Activated CD8-positive, alpha-beta memory T cell treated with anti-CD3 and anti-CD28 coated beads, Interleukin-2, amount 50 U/mL, for 24 hours (primary cell): Measurements from ENCODE around the gene GYS2.

ENCODE experiments used
- DNase-seq: peaks from one replicate; pipeline ENCODE4 v3.0.0-alpha.2; 2020; ENCODE audit errors: extremely low read depth

GYS2 gene

GRCh38 chr12:21505888-21506287, 98.8 kb downstream of the GYS2 start:
- no peak for DNase-seq

- no peak for DNase-seq
These were observed 101.8 kb downstream of the GYS2 start for GRCh38 chr12:21502872-21503271.

- peak; percentile 10 for DNase-seq
These were observed 102.5 kb downstream of the GYS2 start for GRCh38 chr12:21502164-21502496.

GRCh38 chr12:21501258-21502163, 103.1 kb downstream of the GYS2 start, which contains the start of the genes GOLT1B and RECQL:
GOLT1B (plus strand) TSS chr12:21501789; CDS start chr12:21501924, 135 bp downstream.
RECQL (minus strand) TSS chr12:21501635; CDS start chr12:21499570, 2,065 bp downstream.
- DNase-seq: peak; percentile 89

- no peak for DNase-seq
These were observed 103.8 kb downstream of the GYS2 start for GRCh38 chr12:21500786-21501257.

DNA sequence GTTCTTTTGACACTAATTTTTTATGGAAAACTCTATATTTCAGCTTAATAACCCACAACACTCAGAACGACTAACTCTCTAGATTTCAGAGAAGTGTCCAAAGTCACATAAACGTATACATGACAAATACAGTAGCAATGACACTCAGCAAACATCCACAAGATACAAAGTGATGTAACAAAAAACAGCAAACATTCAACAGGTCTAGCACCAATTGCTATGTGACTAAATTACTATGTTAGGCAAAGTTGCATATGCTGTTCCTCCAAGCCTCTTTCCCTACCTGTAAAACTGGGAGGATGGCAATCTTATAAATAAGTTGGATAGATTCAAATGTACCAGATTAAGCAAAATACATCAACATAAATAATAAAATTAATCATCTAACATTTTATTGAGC, 104.9 kb downstream of the GYS2 start:
- no peak for DNase-seq
